ACC112 (cell line): ENCODE results near the gene ATP9A.

Source experiments
- H2AFZ ChIP-seq: fragments of 200-600 bp; sonication (generic); one replicate; pipeline ENCODE4 v1.6.0; 2017; ENCODE audit warnings: antibody characterized with exemption, low read length; ENCODE audit not compliant: unreplicated experiment
- H3K27ac ChIP-seq: fragments of 200-600 bp; sonication (generic); 2 replicates; pipeline ENCODE4 v1.5.1; 2014; ENCODE audit warnings: low read depth, mild to moderate bottlenecking, antibody characterized with exemption, low read length, moderate library complexity
- H3K27me3 ChIP-seq: fragments of 200-600 bp; sonication (generic); 2 replicates; pipeline ENCODE4 v1.6.1; 2014; ENCODE audit warnings: mild to moderate bottlenecking, antibody characterized with exemption, low read length, moderate library complexity, mixed read lengths; ENCODE audit not compliant: insufficient read depth
- H3K36me3 ChIP-seq: fragments of 200-600 bp; sonication (generic); 2 replicates; pipeline ENCODE4 v1.6.1; 2016; ENCODE audit warnings: mild to moderate bottlenecking, antibody characterized with exemption, low read length, moderate library complexity, mixed read lengths; ENCODE audit not compliant: insufficient read depth
- H3K4me1 ChIP-seq: fragments of 200-600 bp; sonication (generic); one replicate; pipeline ENCODE4 v1.6.1; 2016; ENCODE audit warnings: low read length, mixed read lengths; ENCODE audit not compliant: insufficient read depth, unreplicated experiment, control insufficient read depth
- H3K4me3 ChIP-seq: fragments of 200-600 bp; sonication (generic); 2 replicates; pipeline ENCODE4 v1.5.1; 2014; ENCODE audit warnings: mild to moderate bottlenecking, low read depth, low read length
- H3K79me2 ChIP-seq: fragments of 200-600 bp; sonication (generic); one replicate; pipeline ENCODE4 v1.6.0; 2016; ENCODE audit warnings: low read length; ENCODE audit not compliant: control insufficient read depth, unreplicated experiment, insufficient read depth

ATP9A gene

DNA sequence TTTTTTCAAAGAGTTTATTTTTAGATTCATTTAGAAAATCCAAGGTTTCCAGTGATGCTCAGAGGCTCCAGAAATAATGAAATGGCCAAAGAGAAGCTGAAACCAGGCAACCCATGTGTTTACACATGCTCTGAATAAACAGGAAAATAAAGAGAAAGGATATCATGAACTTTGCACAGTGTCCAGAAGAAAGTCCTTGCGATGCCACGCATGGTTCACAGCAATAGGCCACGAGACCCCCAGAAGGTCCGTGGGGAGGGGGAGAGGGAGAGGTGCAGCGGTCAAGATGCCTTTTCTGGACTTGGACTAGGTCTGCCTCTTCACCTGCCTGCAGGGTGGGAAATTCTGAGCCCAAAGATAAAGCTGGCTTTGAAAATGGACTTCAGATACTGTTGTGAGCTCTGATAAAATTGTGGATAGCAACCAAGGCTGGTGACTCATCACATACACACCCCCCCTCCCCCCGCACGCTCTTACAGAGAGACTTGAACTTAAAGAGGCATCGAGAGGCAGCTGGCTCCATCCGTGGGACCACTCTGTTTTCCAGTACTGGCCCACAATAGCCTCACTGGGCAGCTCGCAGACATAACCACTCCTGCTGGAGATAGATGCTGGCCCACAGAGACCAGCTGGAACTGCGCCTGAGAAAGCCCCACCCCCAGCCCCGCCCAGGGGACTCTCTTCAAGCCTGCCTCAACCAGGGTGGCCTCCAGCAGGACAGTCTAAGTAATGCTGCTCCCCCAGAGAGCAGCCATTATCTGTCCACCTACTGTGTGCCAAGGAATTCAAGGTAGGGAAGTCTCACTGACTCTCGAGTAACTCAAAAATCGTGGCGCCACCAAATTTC, 204.5 kb downstream of the ATP9A start:
- Histone ChIP-seq H3K27ac (peak overlapping the region; percentile 89), H3K79me2 (no peaks in the 10 kb centered on the region), H3K4me3 (peak overlapping the region; percentile 78), H3K36me3 (no peaks in the 10 kb centered on the region), H3K4me1 (peaks cover 28% of the 10 kb centered on the region), H2AFZ (no peak overlapping the region), H3K27me3 (0 out of 2 replicates have a peak, but pooled peaks cover under 1% of the 10 kb centered on the region)

- no peaks in the 10 kb centered on the region for H3K79me2 ChIP-seq
- H3K36me3 ChIP-seq = no peaks in the 10 kb centered on the region
- no peaks in the 10 kb centered on the region for H3K27me3 ChIP-seq
- peaks cover 28% of the 10 kb centered on the region for H3K4me1 ChIP-seq
- peak overlapping the region; percentile 89 for H3K27ac ChIP-seq
- peak overlapping the region; percentile 78 for H3K4me3 ChIP-seq
- H2AFZ ChIP-seq = peak overlapping the region; percentile 54
Observed at GRCh38 chr20:51563174-51563485, 205.1 kb downstream of the ATP9A start.

DNA sequence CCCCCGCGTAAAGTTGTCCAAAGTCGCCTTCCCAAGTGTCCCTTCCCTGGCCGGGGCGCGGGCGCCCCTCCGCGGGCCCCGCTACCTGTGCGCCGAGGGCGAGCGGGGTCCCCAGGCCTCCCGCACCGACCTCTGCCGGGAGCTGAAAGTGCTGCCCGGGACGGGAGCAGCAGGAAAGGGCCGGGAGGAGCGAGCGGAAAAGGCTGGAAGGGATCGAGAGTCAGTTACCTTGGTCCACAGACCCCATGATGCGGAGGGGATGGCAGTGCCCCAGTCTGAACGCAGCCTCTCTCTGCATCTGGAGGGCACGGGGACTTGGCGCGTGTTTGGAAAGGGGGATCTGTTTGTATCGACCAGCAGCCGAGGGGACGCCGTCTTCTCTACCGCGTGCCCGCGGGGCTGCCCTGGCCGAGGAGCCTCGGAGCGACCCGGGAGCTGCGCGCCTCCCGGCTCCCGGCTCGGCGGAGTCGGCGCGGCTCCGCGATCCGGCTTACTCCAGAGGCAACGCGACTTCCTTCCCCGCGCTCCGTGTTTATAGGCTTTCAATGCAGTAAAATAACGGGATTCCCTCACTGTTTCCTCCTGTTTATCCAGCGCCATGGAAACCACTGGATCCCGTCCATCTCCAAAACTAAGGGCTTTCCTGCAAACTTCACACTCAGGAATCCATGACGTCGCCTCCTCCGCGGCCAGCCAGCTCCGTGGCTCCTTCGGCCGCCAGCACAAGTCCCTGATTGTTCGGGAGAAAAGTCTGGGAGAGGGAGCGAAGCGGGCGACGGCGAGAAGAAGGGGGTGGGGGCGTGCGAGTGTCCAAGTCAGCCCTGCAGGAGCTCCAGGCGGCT, 205.6 kb downstream of the ATP9A start:
- Histone ChIP-seq H2AFZ (peak overlapping the region; percentile 54), H3K4me3 (peak overlapping the region; percentile 78), H3K27ac (peak overlapping the region; percentile 89), H3K79me2 (no peaks in the 10 kb centered on the region), H3K36me3 (no peaks in the 10 kb centered on the region), H3K27me3 (no peaks in the 10 kb centered on the region), H3K4me1 (peaks cover 28% of the 10 kb centered on the region)

GRCh38 chr20:51562027-51562331, 206.2 kb downstream of the ATP9A start:
- no peaks in the 10 kb centered on the region for H3K36me3 ChIP-seq
- no peaks in the 10 kb centered on the region for H3K79me2 ChIP-seq
- peaks cover 28% of the 10 kb centered on the region for H3K4me1 ChIP-seq
- H3K27me3 ChIP-seq = no peaks in the 10 kb centered on the region
- H2AFZ ChIP-seq = no peak overlapping the region
- H3K27ac ChIP-seq = peak overlapping the region; percentile 89
- peak overlapping the region; percentile 78 for H3K4me3 ChIP-seq

- Histone ChIP-seq H3K4me3 (peak overlapping the region; percentile 78), H3K27me3 (no peaks in the 10 kb centered on the region)
Observed at GRCh38 chr20:51560550-51561307, 207.5 kb downstream of the ATP9A start.

GRCh38 chr20:51560042-51560441, 208.1 kb downstream of the ATP9A start:
- Histone ChIP-seq H3K4me1 (peaks cover 25% of the 10 kb centered on the region), H3K36me3 (no peaks in the 10 kb centered on the region), H3K27ac (no peak overlapping the region), H2AFZ (no peak overlapping the region), H3K27me3 (no peaks in the 10 kb centered on the region), H3K79me2 (no peaks in the 10 kb centered on the region), H3K4me3 (no peak overlapping the region)

More at GRCh38 chr20:51560550-51561307, 207.5 kb downstream of the ATP9A start:
- no peaks in the 10 kb centered on the region for H3K36me3 ChIP-seq
- no peak overlapping the region for H3K27ac ChIP-seq
- no peak overlapping the region for H2AFZ ChIP-seq
- peaks cover 28% of the 10 kb centered on the region for H3K4me1 ChIP-seq
- H3K79me2 ChIP-seq = no peaks in the 10 kb centered on the region

GRCh38 chr20:51554538-51555165, 213.5 kb downstream of the ATP9A start:
- Histone ChIP-seq H3K79me2 (no peaks in the 10 kb centered on the region), H3K27ac (peak overlapping the region; percentile 66), H3K4me1 (peaks cover 14% of the 10 kb centered on the region), H3K27me3 (no peaks in the 10 kb centered on the region), H3K4me3 (no peak overlapping the region), H3K36me3 (no peaks in the 10 kb centered on the region), H2AFZ (no peak overlapping the region)

GRCh38 chr20:51553897-51554486, 214.2 kb downstream of the ATP9A start:
- H3K4me3 ChIP-seq = no peak overlapping the region
- peaks cover 14% of the 10 kb centered on the region for H3K4me1 ChIP-seq
- no peaks in the 10 kb centered on the region for H3K79me2 ChIP-seq
- H3K27me3 ChIP-seq = no peaks in the 10 kb centered on the region
- H2AFZ ChIP-seq = no peak overlapping the region
- H3K27ac ChIP-seq = peak overlapping the region; percentile 66
- H3K36me3 ChIP-seq = no peaks in the 10 kb centered on the region

- H3K4me3 ChIP-seq = no peak overlapping the region
- H3K27ac ChIP-seq = no peak overlapping the region
- H3K4me1 ChIP-seq = peaks cover 14% of the 10 kb centered on the region
- no peaks in the 10 kb centered on the region for H3K79me2 ChIP-seq
- no peak overlapping the region for H2AFZ ChIP-seq
- peaks cover 9% of the 10 kb centered on the region; the same call in 1 of the 2 replicates for H3K27me3 ChIP-seq
- H3K36me3 ChIP-seq = no peaks in the 10 kb centered on the region
Observed at GRCh38 chr20:51551186-51551585, 217.0 kb downstream of the ATP9A start.

DNA sequence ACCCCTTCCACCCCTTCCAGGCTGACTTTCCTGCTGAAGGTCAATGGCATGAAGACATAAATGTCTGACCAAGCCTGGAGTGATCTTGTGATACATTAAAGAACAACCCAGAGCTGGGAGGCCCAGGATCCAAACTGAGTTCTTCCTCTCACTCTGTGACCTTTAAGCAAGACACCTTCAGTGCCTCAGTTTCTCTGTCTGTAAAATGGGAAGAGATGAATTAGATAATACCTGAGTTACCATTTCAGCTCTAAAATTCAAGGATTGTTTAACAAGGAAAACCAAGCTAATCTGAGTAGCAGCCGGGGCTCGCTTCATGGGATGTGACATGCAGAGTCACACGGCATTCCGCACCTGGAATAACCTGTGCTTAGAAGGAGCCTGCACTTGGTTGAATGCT, 218.7 kb downstream of the ATP9A start:
- Histone ChIP-seq H3K36me3 (no peaks in the 10 kb centered on the region), H3K27me3 (peaks cover 21% of the 10 kb centered on the region; the same call in 1 of the 2 replicates), H3K4me1 (peaks cover 8% of the 10 kb centered on the region), H3K27ac (no peak overlapping the region), H3K4me3 (no peak overlapping the region), H2AFZ (no peak overlapping the region), H3K79me2 (no peaks in the 10 kb centered on the region)
